ENCODE results near the gene ABHD15.

Gene ABHD15

GRCh38 chr17:29589524-29590410 lies 22.9 kb upstream of the ABHD15 start, which contains the start of gene GIT1:
Gene GIT1 (minus strand): TSS chr17:29589648. CDS start chr17:29589378, 270 bp downstream.
- no peak for FAIRE-seq
- no peak for TF ChIP-seq CTCF (IDR thresholded peaks at IDR 0.05; ENCODE audit: insufficient read depth, missing control alignments)
- DNase-seq (ENCODE audit: insufficient read length, low spot score), result peak; percentile 87

- DNase-seq (ENCODE audit: insufficient read length, low spot score) (no peak), FAIRE-seq (no peak)
- no peak for TF ChIP-seq CTCF (IDR thresholded peaks at IDR 0.05; ENCODE audit: insufficient read depth, missing control alignments)
Measured at GRCh38 chr17:29588562-29589411, 21.9 kb upstream of the ABHD15 start.

- FAIRE-seq (no peak), DNase-seq (ENCODE audit: insufficient read length, low spot score) (no peak)
- no peak for TF ChIP-seq CTCF (IDR thresholded peaks at IDR 0.05; ENCODE audit: insufficient read depth, missing control alignments)
Measured at GRCh38 chr17:29588017-29588561, 21.3 kb upstream of the ABHD15 start.

- no peak for TF ChIP-seq CTCF (IDR thresholded peaks at IDR 0.05; ENCODE audit: insufficient read depth, missing control alignments)
- FAIRE-seq (no peak), DNase-seq (ENCODE audit: insufficient read length, low spot score) (no peak)
Measured at GRCh38 chr17:29587591-29587990, 20.8 kb upstream of the ABHD15 start.

GRCh38 chr17:29586676-29587469 lies 20.0 kb upstream of the ABHD15 start:
- DNase-seq (ENCODE audit: insufficient read length, low spot score) (no peak), FAIRE-seq (no peak)
- TF ChIP-seq CTCF (IDR thresholded peaks at IDR 0.05; ENCODE audit: insufficient read depth, missing control alignments), result no peak

GRCh38 chr17:29585080-29585751 lies 18.4 kb upstream of the ABHD15 start:
- FAIRE-seq (no peak), DNase-seq (ENCODE audit: insufficient read length, low spot score) (no peak)
- TF ChIP-seq CTCF (IDR thresholded peaks at IDR 0.05; ENCODE audit: insufficient read depth, missing control alignments), result peak; percentile 18

Data from D721Med (cell line).